Esophagus squamous epithelium (tissue), 5 donors: ENCODE results near the gene NUDT6. TPM values are rescaled to one million over a fixed set of nuclear protein-coding genes. Genes with fewer than 3 reads are reported as not detected.
A peak's percentile ranks its signal among the peaks of the same experiment; 100 is the strongest.
"Not testable (repeated sequence)": the region's sequence is repeated elsewhere in the genome, so short reads cannot be mapped to it uniquely, and the experiment has no call there.

Experiments
- DNase-seq: peaks from one replicate; lab custom pipeline; 2025; lab: John Stamatoyannopoulos, UW
- H3K27ac ChIP-seq, 4 donors: fragments of 200-600 bp; sonication (generic); one replicate each; pipeline ENCODE4 v1.5.1; 2016 to 2019; ENCODE audit warnings: mild to moderate bottlenecking in 1 of 4
- H3K27me3 ChIP-seq, 4 donors: fragments of 200-600 bp; sonication (generic); 1 replicate in 3 of 4; 2 replicates in 1 of 4; pipeline versions ENCODE4 v1.5.1 to v1.6.0; 2017 to 2021; ENCODE audit warnings: antibody characterized with exemption in 1 of 4
- H3K36me3 ChIP-seq, 3 donors: fragments of 200-600 bp; sonication (generic); one replicate each; pipeline ENCODE4 v1.5.1; 2016 to 2019
- H3K4me1 ChIP-seq, 3 donors: fragments of 200-600 bp; sonication (generic); one replicate each; pipeline ENCODE4 v1.5.1; 2017 to 2019
- H3K4me3 ChIP-seq, 4 donors: fragments of 200-600 bp; sonication (generic); 1 replicate in 3 of 4; 2 replicates in 1 of 4; pipeline ENCODE4 v1.5.1; 2016 to 2019; ENCODE audit warnings: mild to moderate bottlenecking in 2 of 4, moderate library complexity in 1 of 4
- H3K9me3 ChIP-seq, 3 donors: fragments of 200-600 bp; sonication (generic); one replicate each; pipeline ENCODE4 v1.5.1; 2016 to 2019
- POLR2A ChIP-seq, 4 donors: fragments of 450-650 bp; IDR thresholded peaks; one replicate each; pipeline ENCODE4 v1.6.1; 2017; ENCODE audit warnings: antibody characterized with exemption in 4 of 4, mild to moderate bottlenecking in 4 of 4, moderate library complexity in 3 of 4
- WGBS, 2 donors: methylation state at CpG; one replicate each; pipeline ENCODE4 v1.1.5; 2018; 5-methylcytosine and 5-hydroxymethylcytosine counted together
- intact Hi-C: fragments of 100-400 bp; cut with DNase I; formaldehyde crosslinking; loops from one replicate; pipeline ENCODE4 v1.15.0; 2022
- total RNA-seq, 4 donors: library from RNA; depleted of rRNA; stranded (reverse); fragments of >200 nt; gene quantifications; one replicate each; pipeline ENCODE4 v1.1.0, GENCODE V29; 2016
- TF ChIP-seq, protein P1 (sequence below), 6 experiments: fragments of 450-650 bp in 4 of 6; fragments of 200-600 bp in 2 of 6; sonication (generic) in 2 of 6; IDR thresholded peaks; one replicate each; pipeline ENCODE4 v1.5.1; 2016 to 2019; ENCODE audit warnings: antibody characterized with exemption in 6 of 6, mild to moderate bottlenecking in 4 of 6, moderate library complexity in 4 of 6
- donor health status: DM: yes; HTN: yes; CAD: no.

The NUDT6 gene
- total RNA-seq, 4 donors from 2014 or later = 1.8 to 8.8 (median 4.3) TPM

DNA sequence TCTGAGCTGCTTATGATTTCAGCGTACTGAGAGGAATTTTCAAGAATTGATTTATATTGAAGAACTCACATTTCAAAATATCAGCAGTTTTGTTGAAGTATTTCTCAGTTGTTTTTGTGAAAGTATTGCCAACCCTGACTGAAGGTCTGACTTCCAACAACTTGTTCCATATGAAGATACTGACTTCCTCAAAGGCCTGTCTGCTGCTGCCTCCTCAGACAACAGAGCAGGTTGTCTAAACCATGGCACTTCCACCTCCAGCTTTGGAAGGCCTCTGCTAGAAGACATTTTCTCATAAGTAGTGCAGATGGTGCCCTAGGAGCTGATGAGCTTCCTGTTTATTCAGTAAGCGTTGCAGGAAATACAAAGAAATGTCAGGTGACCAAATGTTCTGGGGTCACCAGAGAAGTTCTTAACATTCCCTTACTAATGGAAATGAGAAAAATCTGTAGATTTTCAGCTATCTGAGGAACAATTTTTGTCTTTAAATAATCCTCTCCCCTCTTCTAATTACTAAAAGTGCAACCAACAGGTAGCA lies 67.0 kb downstream of the NUDT6 start:
- Histone ChIP-seq H3K27ac (peak overlapping the region; percentile 28 to 69 (median 64)), H3K4me3 (peak overlapping the region in 1 of 4 donors; percentile 47), H3K27me3 (no peaks in the 10 kb centered on the region), H3K36me3 (no peaks in the 10 kb centered on the region), H3K9me3 (no peaks in the 10 kb centered on the region), H3K4me1 (peaks cover 0 to 45% (median 10%) of the 10 kb centered on the region in 3 donors)
- intact Hi-C loops = no loop called here
- no peak for DNase-seq
- 48 to 56% methylated on average over 2 of the region's 2 CpGs for WGBS, 2 donors
- TF ChIP-seq, protein P1, sequence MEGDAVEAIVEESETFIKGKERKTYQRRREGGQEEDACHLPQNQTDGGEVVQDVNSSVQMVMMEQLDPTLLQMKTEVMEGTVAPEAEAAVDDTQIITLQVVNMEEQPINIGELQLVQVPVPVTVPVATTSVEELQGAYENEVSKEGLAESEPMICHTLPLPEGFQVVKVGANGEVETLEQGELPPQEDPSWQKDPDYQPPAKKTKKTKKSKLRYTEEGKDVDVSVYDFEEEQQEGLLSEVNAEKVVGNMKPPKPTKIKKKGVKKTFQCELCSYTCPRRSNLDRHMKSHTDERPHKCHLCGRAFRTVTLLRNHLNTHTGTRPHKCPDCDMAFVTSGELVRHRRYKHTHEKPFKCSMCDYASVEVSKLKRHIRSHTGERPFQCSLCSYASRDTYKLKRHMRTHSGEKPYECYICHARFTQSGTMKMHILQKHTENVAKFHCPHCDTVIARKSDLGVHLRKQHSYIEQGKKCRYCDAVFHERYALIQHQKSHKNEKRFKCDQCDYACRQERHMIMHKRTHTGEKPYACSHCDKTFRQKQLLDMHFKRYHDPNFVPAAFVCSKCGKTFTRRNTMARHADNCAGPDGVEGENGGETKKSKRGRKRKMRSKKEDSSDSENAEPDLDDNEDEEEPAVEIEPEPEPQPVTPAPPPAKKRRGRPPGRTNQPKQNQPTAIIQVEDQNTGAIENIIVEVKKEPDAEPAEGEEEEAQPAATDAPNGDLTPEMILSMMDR (IDR thresholded peaks at IDR 0.05) = no peak
- TF ChIP-seq POLR2A (IDR thresholded peaks at IDR 0.05) = no peak

DNA sequence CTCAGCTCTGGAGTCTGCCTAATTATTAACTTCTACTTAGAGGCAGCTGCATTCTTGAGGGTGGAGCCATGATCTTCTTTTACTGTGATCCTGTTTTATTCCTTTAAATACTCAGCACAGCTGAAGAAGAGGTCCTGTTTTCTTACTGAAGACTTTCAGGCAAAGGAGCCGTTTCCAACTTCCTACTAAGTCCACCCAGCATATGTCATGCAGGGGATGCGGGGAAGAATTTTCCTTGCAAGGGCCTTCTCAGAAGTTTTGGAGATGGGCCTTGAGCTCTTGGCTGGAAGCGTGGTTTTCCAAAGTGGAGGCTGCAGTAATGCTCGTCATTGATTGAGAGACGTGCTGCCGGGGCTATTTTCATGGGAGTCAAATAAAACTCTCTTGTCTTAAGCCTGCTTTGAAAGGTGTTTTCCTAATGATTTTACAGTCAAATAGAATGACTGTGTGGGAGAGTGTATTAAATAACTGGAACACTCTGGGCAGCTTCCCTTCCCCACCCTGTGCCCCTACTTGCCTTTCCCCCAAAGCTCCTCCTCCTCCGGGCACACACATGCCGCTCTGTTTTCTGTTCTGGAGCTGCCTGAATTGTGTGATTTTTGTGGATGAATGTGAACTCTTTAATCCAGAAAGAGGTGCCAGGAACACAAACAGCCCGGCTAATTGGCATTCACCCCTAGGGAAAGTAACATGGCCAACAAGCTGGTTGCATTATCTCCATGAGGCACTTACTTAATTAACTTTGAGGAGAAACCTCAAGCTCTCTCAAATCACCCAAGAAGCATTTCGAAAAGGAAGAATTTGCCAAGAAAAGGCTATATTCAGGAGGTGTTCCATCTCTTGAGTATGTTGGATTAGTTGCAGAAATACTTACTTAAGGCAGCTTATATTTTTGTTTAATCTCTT lies 67.7 kb downstream of the NUDT6 start:
- Histone ChIP-seq H3K4me3 (peak overlapping the region in 1 of 4 donors; percentile 47), H3K27me3 (no peaks in the 10 kb centered on the region), H3K27ac (peak overlapping the region; percentile 28 to 69 (median 64)), H3K36me3 (no peaks in the 10 kb centered on the region), H3K9me3 (no peaks in the 10 kb centered on the region), H3K4me1 (peaks cover 0 to 45% (median 10%) of the 10 kb centered on the region in 3 donors)
- intact Hi-C loops = no loop called here
- DNase-seq = no peak
- TF ChIP-seq POLR2A (IDR thresholded peaks at IDR 0.05) = no peak
- TF ChIP-seq, protein P1 (IDR thresholded peaks at IDR 0.05) = no peak
- 26 to 48% methylated on average over 9 to 10 of the region's 10 CpGs for WGBS, 2 donors

DNA sequence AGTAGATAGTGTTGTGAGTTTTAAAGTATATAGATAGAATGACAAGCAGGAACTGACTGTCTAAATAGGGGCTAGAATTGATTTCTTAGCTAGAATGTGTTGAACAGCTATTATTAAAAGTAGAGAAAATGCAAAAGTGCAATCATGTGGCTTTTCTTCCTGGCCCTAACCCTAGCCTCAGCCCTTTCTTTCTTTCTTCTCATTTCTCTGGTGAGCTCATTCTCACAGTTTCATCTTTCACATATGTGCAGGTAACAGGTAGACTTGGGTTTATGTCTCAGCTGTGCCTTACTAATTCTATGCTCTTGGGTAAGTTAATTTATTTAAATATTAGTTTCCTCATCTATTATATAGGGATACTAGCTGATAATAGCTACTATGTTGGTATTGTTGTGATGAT lies 70.8 kb downstream of the NUDT6 start:
- no peaks in the 10 kb centered on the region for H3K9me3 ChIP-seq
- intact Hi-C loops = no loop called here

DNA sequence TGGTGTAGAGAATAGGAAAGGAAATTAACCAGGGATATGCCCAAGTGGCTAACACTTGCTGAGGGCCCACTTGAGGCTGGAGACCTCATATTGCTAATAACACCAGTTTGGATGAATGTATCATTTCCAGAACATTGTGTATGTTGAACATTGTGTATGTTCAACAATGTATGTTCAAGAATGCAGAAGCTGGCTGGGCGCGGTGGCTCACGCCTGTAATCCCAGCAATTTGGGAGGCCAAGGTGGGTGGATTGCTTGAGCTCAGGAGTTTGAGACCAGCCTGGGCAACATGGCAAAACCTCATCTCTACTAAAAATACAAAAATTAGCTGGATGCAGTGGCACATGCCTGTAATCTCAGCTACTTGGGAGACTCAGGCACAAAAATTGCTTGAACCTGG lies 72.6 kb downstream of the NUDT6 start:
- H3K27me3 ChIP-seq, H3K36me3 ChIP-seq, H3K27ac ChIP-seq, H3K9me3 ChIP-seq, H3K4me3 ChIP-seq, intact Hi-C loops, DNase-seq: not testable (repeated sequence)
- 97 to 100% methylated on average over 3 of the region's 3 CpGs for WGBS, 2 donors
- peaks cover 0 to 21% (median 6%) of the 10 kb centered on the region in 3 donors for H3K4me1 ChIP-seq

More for the DNA sequence above, 70.8 kb downstream of the NUDT6 start:
- DNase-seq = no peak
- Histone ChIP-seq H3K36me3 (no peaks in the 10 kb centered on the region), H3K27ac (no peak overlapping the region), H3K4me1 (peaks cover 0 to 36% (median 10%) of the 10 kb centered on the region in 3 donors), H3K27me3 (no peaks in the 10 kb centered on the region), H3K4me3 (no peak overlapping the region)
- TF ChIP-seq, protein P1 (IDR thresholded peaks at IDR 0.05) = no peak
- TF ChIP-seq POLR2A (IDR thresholded peaks at IDR 0.05) = no peak

DNA sequence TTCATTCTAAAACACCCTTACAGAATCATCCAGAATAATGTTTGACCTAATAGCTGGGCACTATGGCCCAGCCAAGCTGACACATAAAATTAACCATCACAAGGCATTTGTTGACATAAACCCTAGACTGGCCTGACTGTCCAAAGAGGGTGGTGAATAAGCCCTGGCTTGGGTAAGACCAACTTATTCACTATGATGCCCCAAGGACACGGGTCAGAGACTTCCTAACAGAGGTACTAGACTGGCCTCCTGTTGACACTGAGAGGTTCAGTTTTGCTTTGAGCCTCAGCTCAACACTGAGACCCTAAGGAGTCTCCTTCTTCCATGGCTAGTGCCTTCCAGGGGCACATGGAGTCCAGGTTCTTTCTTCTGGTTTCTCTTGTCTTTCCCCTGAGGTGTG lies 74.5 kb downstream of the NUDT6 start:
- WGBS, 2 donors = 88 to 89% methylated on average over 1 of the region's 1 CpG
- H3K27ac ChIP-seq = no peak overlapping the region
- no peaks in the 10 kb centered on the region for H3K36me3 ChIP-seq
- no peaks in the 10 kb centered on the region for H3K9me3 ChIP-seq
- no peak for TF ChIP-seq POLR2A (IDR thresholded peaks at IDR 0.05)
- TF ChIP-seq, protein P1 (IDR thresholded peaks at IDR 0.05) = no peak
- no peak for DNase-seq
- intact Hi-C loops = no loop called here
- peaks cover 0 to 8% (median 0%) of the 10 kb centered on the region in 4 donors for H3K27me3 ChIP-seq
- peaks cover 0 to 9% (median 0%) of the 10 kb centered on the region in 3 donors for H3K4me1 ChIP-seq
- no peak overlapping the region for H3K4me3 ChIP-seq
